Fibroblast of mammary gland (primary cell): ENCODE results near the gene TFIP11.

ENCODE experiments used
- DNase-seq: peaks from one replicate; pipeline ENCODE4 v3.0.0-alpha.2; 2010; ENCODE audit warnings: low read depth
- H3K4me3 ChIP-seq: 2 replicates; pipeline ENCODE4 v1.5.1; 2011; ENCODE audit warnings: low read depth, mild to moderate bottlenecking, low read length, moderate library complexity; ENCODE audit not compliant: control insufficient read depth
- TF ChIP-seq, protein P1 (sequence below): conservative IDR thresholded peaks from 2 replicates; pipeline ENCODE4 v1.5.1; 2011; ENCODE audit warnings: low read depth, low read length, inconsistent platforms; ENCODE audit not compliant: control insufficient read depth, insufficient read depth

Gene TFIP11

DNA sequence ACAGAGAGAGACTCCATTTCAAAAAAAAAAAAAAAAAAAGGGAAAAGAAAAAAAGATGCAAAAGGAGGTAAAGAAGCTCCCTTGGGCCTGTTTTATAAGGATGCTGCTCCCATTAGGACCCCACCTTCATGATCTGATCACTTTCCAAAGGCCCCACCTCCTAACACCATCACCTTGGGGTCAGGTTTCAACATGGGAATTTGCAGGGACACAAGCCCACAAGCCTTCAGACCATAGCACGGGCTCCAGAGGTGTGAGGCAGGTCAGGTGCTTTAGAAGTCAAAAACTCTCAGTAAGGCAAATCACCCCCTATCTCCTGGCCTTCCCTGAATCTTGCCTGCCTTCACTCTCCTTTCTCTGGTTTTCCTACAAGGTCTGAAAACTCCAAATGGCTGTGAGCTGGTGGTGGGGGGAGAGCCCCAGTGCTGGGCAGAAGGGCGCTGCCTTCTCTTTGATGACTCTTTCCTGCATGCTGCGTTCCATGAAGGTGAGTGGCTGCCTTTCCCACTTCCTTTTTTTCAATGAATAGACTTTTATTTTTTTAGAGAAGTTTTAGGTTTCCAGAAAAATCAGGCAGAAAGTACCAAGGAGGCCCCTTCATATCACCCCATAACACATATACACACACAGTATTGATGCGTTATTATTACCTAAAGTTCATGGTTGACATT lies 70.1 kb downstream of the TFIP11 start:
- no peak for DNase-seq
- TF ChIP-seq, protein P1, sequence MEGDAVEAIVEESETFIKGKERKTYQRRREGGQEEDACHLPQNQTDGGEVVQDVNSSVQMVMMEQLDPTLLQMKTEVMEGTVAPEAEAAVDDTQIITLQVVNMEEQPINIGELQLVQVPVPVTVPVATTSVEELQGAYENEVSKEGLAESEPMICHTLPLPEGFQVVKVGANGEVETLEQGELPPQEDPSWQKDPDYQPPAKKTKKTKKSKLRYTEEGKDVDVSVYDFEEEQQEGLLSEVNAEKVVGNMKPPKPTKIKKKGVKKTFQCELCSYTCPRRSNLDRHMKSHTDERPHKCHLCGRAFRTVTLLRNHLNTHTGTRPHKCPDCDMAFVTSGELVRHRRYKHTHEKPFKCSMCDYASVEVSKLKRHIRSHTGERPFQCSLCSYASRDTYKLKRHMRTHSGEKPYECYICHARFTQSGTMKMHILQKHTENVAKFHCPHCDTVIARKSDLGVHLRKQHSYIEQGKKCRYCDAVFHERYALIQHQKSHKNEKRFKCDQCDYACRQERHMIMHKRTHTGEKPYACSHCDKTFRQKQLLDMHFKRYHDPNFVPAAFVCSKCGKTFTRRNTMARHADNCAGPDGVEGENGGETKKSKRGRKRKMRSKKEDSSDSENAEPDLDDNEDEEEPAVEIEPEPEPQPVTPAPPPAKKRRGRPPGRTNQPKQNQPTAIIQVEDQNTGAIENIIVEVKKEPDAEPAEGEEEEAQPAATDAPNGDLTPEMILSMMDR = no peak
- no peak overlapping the region for H3K4me3 ChIP-seq
